Fibroblast of skin of scalp (primary cell): ENCODE data around the gene BCL2.

ENCODE experiments used
- DNase-seq: peaks from one replicate; pipeline ENCODE4 v3.0.0-alpha.2; 2013

The BCL2 gene

DNA sequence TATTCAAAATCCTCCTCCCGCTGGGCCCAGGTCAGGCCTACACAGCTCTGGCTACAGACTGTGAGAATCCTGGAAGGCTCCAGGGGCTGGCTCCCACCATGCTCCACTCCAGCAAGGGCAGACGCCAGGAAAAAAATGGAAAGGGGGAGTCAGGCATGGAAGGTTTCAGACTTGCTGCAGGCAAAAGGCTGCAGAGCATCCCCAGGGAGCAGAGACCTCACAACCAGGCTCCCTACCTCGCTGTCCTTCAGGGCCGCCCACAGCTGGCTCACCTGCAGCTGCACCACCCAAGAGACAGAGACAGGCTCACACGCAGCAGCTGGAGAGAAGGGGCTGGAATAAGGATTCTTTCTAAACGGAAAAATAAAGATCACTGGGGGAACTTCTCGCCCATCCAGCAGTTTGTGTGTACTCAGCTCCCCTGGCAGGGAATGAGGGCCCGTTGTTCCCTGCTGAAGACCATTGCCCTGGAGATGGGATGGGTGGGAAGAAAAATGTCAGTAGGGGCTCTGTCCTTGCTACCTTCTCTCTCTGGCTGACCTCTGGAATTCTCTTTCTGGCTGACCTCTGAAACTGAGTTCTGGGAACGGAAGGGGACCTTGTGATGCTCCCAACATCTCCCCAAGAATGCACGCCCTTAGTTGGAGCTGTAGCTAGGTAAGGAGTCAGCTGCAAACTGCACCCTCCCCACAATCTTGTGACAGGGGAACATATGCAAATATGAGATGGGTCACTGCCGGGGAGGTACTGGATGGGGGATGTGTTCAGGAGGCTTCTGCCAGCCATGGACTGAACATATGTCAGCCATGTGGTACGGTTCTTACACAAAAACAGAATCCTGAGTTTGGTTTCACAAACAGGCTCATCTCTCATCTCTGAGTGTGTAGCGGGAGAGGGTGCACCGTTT, 34.5 kb downstream of the BCL2 start:
- no peak for DNase-seq

DNA sequence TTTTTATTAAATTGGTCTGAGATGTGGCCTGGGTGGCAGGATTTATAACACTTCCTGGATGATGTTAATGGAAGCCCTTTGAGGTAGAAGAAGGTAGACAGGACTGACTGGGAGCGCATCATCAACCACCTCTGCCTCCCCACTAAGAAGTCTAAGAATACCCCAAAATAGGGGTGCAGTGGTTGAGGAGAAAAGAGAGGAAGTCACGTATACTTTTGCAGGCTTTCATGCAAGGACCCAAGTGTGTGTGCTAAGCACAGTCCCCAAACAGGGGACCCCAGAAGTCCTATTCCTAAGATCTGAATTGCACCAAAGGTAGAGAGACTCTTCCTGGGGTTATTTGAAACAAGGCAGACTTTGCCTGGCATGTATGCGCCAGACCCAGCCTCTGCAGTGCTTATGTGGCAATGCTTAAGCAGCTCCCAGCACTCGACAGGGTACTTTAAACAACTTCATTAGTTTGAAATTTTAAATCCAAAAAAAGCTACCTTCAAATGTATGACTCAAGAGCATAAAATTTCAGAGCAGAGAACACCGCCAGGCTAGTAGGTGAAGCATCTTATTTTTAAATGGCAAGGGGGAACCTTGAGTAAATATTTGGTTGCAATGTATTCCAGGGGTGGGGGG, 35.3 kb downstream of the BCL2 start:
- DNase-seq, result no peak

DNA sequence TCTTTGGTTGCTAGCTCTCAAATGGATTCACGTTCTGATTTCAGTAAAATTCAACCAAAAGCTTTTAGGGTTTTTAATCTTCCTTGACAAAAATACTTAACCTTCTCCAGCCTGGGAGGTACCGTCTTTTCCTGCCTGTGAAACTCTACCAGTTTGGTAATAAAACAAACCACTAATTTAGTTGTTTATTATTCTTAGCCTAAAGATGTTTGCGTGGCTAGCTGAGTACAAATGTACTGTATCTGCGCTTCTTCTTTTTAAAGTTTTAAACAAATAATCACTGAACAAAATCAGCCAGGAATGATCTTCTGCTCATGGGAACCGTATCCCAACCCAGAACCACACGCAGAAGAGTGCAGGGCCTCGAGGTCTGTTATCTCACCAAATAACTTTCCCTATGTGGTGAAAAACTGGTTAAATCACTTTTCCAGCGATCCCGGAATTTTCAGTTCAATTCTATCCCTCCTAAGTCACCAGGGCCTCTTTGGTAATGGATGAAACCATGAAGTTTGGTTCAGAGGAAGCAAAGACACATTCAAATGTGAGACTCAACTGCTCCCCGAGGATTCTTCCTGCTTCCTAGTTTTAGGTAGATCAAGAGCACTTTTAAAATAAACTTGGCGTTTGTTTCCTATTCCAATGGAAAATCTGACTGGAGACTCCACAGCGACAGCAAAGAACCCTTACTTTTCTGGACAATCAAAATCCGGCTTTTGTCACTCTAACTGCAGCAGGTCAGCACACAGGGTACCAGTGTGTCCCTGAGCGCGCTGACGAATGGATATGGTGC, 36.1 kb downstream of the BCL2 start:
- no peak for DNase-seq

DNA sequence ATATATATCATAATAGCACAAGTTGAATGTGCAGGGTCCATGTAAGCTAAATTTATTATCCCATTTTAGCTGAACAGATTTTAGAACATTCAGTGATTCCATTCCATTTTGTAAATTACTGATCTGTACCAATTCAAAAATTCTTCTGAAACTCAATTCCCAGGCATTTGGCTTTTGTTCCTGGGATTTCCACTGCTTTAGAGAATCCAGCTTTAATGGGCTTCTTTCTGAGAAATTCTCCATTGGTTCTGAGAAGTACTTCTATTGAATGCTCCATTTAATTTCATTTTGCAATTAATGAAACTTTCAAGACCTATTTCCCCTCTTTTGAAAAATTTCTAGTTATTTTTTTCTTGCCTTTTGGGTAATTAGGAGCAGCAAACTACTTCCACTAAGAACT, 36.8 kb downstream of the BCL2 start:
- DNase-seq, result no peak

DNA sequence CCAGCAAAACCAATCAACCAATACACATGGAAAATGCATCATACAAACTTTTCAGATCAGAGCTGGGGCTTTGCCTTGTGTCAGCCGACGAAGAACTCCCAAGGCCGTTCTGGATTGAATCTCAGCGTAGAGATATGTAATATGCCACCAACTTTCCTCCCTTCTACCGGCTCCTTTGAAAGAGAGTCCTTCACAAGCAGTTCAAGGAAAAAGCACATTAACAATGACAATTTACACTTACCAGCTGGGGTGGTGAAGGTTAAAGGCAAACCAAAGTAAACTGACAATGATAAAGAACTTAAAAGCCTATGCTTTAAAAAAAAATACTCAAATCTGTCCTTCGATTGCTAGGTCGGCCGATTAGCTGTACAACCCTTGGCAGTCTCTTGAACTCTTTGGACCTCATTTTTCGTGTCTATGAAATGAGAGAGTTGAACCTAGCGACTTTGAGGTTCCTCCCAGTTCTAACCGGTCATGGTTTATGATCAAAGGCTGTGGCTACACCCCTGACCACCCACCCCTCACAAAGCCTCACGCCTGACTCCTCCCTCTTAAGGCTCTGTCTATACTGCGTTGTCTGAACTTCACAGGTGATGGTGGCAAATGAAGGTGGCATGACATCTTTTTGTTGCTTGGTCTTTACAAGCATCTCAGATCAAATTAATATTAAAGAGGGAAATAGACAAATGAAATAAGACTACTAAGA, 46.2 kb downstream of the BCL2 start:
- no peak for DNase-seq

DNA sequence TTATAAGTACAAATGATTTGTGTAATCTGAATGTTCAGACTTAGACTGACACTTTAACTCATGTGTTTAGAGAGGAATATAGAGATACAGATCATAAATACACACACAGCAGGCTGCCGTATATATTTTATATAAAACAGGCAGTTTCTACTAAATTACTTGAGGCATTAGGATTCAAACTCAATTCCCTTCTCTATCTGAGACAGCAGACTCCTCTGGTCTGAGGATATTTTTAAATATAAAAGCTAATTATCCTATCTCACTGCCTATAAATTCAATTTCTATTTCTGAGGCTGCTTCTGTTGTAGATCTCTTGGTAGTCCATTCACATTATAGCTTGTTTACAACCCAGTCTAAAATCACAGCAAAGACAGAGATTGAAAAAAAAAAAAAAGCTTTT, 46.9 kb downstream of the BCL2 start:
- no peak for DNase-seq

DNA sequence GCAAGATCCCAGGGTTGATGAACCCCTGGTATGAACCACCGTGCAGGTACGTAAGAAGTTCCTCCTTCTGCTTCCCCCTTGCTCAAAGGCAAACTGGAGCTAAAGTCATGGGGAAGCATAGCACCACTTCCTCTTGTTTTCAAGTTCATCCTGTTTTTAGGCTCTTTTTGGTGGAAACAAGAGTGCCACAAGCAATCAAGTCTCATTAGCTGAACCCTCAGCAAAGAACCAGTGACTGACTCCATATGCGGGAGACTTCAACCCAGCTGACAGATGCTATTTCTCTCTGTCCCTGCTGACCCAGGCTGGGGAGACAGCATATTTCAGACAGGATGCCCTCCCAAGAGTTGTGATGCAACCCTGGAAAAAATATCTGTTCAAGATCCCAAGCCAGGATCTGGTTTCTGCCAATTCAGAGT, 47.7 kb downstream of the BCL2 start:
- DNase-seq, result no peak

DNA sequence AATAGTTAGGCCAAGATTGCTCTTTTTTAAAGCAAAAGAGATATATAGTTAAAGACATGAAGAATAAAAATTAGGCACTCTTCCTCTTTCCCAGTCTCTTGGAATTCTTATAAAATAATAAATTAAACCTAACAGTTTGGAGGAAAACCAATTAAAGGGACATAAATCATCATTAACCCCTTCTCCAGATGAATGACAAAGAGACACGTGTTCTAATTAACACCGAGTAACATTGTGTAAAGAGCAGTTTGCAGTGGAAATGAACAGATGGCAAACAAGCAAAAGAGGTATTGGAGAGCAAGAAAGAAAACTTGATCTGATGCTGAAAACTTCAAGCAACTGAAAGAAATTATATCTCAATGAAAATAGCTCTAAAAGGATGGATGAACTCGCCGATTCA, 48.4 kb downstream of the BCL2 start:
- DNase-seq, result no peak

DNA sequence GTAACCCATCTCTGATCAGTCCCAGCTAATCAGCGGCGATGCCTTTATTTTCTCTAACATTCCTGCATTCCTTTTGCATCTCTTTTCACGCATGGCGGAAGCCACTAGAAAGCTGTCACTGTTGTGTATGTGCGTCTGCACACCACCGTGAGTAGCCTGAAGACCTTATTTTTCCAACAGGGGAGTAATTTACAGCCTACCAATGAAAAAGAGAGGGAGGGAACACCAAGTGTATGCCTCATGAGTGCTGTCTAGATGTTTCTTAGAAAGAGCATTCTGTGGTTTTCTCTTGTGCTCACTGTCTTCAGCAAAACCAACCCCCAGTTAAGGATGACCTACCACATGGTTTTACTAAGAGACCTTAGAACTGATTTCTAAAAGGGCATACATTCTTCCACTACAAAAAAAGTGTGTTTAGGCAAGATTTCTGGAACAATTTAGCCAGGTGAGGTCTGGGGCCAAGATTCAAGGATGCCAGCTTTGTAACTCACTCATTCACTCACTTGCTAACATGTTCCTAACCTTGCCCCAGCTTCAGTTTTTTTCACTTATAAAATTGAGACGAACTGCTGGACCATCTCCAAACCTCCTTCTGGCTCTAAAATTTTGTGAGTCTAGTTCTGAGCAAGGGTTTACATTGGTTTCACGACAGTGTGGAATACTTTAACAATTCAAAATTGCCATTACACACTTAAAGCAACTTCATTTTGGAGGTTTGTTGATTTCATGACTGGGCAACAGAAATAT, 51.4 kb downstream of the BCL2 start:
- peak; percentile 35 for DNase-seq

DNA sequence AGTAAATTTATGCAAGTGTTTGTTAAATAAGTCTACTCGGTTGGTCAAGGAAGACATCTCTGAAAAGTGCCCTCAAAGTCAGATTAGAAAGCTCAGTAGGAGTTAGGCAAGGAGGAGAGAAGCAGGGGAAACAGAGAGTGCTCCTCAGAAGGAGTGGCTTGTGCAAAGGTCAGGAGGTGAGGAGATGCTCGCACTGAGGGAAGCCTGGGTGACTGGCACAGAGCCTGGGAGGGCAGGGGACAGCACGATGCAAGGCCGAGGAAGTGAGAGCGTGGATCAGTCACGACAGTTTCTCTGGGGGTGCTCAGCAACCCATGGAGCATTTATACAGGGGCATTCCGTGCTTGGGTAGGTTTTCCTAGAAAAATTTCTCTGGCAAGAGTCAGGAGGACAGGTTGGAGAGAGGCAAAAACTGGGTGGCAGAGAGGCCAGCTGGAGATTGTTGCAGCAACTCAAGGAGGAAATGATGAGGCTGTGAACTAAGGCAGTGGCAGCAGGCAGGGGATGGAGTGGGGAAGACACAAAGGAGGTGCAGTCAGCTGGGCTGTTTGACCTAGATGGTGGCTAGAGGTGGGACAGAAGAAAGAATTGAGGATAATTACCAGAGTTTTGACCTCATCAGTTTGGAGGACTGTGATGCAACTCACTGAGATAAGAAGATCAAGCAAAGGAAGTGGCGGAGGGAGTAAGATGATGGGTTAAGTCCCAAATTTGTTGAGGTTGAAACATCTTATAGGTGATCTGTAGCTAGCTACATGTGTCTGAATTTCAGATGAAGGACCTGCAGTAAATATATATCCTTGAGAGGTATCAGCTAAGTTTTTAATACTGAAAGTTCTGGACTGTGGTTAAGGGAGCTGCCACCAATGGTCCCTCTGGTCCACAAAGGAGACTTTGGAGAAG, 52.4 kb downstream of the BCL2 start:
- DNase-seq, result no peak

DNA sequence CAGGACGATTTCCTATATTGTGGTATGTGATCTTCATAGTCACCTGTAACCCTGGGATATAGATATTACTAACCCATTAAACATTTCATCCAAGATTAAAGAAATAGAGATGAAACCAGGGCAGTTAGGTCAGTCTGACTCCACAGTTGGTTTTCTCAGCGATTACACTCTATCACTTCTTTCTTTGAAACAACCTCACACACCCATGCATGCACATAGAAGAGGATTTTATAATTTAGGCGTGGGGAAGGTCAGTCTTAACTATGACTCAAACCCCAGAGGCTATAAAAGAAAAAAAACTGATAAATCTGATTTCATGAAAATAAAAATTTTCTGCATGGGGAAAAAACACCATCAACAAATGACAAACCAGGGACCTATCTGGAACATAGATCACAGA, 54.2 kb downstream of the BCL2 start:
- no peak for DNase-seq

DNA sequence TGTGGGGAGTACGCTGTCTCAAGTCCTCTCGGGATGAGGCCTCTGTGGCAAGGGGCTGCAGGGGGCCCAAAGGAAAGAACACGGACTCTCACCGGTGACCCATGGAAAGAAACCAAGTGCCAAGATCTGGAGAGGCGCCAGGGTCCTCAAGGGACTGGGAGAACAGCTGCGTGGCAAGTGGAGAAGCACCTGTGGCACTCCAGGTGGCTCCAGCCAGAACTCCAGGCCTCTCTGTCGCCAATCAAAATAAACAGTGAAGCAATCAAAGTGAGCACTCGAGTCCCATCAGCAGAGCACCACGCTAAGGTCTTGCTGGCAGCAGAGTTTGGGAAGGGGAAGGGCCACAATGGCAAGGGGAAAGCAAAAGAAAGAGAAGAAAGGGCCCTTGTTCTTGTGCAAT, 54.7 kb downstream of the BCL2 start:
- DNase-seq, result no peak

DNA sequence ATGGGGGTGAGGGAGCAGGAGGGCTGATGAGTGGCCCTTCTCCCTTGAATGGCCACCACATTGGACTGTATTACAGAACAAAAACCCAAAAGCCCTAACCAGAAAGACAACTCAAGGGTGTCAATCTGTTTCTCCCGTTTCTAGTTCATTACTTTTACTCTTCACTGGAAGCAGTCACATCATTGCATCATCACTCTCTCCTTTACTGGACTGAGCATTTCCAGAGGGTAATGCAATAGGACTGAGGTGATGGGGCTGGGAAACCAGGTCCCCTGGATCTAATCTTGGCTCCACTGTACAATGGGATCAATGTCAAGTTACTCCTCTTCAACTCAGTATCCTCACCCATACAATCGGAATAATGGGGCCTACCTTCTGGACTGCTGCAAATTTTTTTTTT, 56.1 kb downstream of the BCL2 start:
- no peak for DNase-seq

DNA sequence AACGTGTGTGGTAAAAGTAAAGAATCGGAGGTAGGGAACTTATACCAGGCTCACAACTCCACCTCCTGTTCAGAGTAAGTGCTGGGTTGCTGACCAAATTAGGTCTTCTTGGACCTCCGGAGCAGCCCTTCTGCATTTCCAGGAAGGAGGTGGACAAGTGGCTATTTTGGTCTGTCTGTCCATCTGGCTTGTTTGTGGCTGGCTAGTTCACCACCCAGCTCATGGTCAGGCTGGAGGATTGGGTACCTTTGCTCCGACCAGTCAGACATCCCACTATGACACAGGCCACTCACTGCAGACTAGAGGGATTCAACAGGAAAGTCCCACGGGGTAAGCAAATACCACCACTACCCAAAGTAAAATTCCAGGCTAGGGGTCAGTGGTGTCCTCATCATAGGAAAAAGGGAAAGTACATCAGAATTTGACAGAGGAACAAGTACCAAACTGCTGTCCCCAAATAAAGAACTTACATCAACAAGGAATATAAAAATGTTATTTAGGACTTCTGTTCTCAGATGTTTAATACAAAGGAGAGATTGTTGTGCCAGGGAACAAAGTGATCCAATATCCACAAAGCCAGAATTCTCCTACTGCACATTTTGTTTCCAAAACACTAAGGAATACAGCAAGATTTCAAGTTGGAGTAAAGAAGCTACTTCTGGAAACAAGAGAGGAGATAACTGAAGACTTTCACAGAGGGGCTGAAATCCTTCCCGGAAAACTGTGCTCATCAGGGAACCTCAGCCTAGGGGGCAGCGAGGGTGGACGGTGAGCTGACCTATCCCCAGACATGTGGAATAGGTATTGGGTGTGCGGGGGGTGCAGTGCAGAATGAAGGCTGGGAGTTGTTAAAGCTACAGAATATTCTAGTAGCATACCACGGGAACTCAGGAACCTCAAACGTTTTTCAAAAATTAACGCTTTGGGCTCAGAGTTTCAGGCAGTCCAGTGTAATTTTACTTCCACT, 56.9 kb downstream of the BCL2 start:
- no peak for DNase-seq

DNA sequence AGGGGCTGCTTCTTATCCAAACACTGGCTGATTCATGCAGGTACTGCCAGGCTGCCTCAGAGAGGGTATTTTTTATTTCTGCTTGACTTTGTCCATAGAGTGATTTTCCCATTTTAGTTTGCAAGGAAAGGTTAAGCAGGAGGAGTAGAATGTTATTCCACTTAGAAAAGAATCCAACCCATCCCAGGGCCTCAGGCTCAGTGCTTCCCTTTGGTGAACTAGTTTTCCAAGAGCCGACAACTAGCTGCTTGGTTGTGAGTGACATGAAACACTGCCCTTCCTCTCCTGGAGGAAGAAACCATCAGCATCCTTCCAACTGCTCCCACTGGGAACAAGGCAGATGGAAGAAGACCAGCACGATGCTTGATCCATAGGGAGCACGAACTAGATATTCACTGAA, 58.5 kb downstream of the BCL2 start:
- no peak for DNase-seq

DNA sequence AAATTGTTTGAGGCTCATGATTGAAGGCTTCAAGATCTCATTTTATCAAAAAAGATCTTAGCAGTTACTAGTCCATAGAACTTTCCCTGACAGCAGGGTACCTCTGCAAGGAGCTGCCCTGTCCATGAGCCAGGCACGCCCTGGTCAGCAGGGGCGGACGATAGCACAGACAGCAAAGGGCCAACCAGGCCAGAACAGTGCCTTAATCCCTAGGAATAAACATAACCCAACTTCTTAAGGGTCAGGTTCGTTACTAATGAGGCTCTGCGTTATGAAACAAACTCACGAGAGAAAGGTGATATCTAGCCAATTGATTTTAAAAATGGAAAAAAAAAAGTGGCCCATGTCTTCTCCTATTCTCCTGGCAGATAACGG, 59.2 kb downstream of the BCL2 start:
- no peak for DNase-seq

DNA sequence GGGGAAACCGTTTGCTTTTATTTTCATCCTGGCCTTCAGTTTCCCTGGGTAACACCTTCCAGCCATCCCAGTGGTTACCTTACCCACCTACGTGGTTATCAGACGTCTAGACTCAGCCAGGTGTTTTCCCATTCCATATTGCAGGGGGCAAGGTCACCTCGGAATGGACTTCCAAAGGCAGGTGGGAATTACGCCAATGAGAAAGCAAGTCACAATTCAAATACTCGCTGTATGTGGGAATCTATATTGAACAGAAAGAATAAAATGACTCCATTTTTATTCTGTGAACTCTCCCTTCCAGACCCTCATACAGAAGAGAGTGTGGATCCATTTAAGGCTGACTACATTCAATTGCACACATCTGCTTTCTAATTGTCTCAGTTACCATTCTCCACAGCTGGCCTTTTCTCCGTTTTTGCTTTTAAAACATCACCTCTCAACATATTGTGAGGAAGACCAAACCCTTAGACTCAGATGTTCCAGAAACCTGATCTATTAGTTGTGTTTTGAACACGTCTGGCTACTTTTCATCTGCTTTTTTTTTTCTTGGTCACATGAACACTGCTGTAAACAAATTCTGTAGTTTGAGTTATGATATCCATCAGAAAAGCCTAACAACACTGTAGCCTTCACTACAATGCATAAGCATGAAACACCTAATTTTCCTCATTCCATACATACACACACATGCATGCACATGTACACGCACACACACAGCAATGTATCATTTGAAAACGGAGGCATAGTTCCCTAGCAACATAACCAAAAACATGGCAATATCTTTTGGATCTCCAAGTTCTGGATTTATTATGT, 59.8 kb downstream of the BCL2 start:
- DNase-seq, result no peak

DNA sequence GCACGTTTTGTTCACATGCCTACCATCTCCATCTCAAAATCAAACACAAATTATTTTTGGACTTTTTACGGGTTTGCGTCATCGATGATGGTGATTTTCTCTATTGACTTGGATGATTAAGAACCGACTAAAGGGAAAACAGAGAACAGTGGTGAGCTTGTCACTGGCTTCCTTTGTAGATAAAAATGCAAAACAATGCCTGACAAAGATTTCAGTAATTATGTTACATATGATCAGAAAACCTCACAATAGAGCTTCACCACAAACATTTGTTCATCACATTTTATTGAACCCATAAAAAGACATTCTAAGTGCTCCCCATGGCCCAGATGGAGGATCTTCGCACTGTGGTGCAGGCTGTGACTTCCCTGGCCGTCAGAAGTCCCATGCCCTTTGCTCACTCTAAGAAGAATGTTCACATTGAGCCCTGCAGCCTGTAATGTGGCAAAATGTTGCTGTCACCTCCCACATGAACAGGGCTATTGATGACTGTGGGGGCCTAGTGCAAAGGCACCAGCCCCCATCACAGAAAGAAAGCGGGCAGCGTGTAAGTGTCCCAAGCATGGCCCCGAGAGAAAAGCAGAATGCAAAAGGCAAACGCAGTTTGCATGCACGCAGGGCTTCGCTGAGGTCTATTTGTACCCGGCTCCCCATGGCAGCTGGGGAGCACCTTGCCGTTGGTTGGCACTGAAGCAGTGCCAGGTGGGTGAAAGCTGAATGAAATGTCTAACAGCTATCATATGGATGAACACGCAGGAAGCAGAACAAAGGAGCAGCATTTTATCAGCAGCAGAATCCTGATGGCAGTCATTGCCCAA, 60.6 kb downstream of the BCL2 start:
- no peak for DNase-seq
